ENCODE measurements around the gene FGF12.

FGF12 gene

GRCh38 chr3:192685801-192686200 lies 41.5 kb downstream of the FGF12 start:
- no peak for DNase-seq (ENCODE audit: low spot score)

- no peak for DNase-seq (ENCODE audit: low spot score)
Observed at GRCh38 chr3:192684151-192684550, 43.2 kb downstream of the FGF12 start.

GRCh38 chr3:192675958-192676649 lies 51.2 kb downstream of the FGF12 start:
- no peak for DNase-seq (ENCODE audit: low spot score)

- DNase-seq (ENCODE audit: low spot score), result no peak
Observed at GRCh38 chr3:192655628-192656027, 71.7 kb downstream of the FGF12 start.

- DNase-seq (ENCODE audit: low spot score), result no peak
Observed at GRCh38 chr3:192655040-192655439, 72.3 kb downstream of the FGF12 start.

GRCh38 chr3:192653862-192654261 lies 73.5 kb downstream of the FGF12 start:
- DNase-seq (ENCODE audit: low spot score), result no peak

GRCh38 chr3:192652727-192653126 lies 74.6 kb downstream of the FGF12 start:
- DNase-seq (ENCODE audit: low spot score), result no peak

- DNase-seq (ENCODE audit: low spot score), result no peak
Observed at GRCh38 chr3:192651836-192652512, 75.4 kb downstream of the FGF12 start.

- no peak for DNase-seq (ENCODE audit: low spot score)
Observed at GRCh38 chr3:192645437-192645836, 81.9 kb downstream of the FGF12 start.

- DNase-seq (ENCODE audit: low spot score), result no peak
Observed at GRCh38 chr3:192642651-192643050, 84.7 kb downstream of the FGF12 start.

- DNase-seq (ENCODE audit: low spot score), result no peak
Observed at GRCh38 chr3:192641919-192642318, 85.4 kb downstream of the FGF12 start.

- no peak for DNase-seq (ENCODE audit: low spot score)
Observed at GRCh38 chr3:192639987-192640386, 87.4 kb downstream of the FGF12 start.

- no peak for DNase-seq (ENCODE audit: low spot score)
Observed at GRCh38 chr3:192637803-192638202, 89.5 kb downstream of the FGF12 start.

GRCh38 chr3:192636517-192637444 lies 90.6 kb downstream of the FGF12 start:
- no peak for DNase-seq (ENCODE audit: low spot score)

- no peak for DNase-seq (ENCODE audit: low spot score)
Observed at GRCh38 chr3:192629429-192629828, 97.9 kb downstream of the FGF12 start.

GRCh38 chr3:192621909-192622308 lies 105.4 kb downstream of the FGF12 start:
- DNase-seq (ENCODE audit: low spot score), result no peak

GRCh38 chr3:192620275-192620674 lies 107.1 kb downstream of the FGF12 start:
- no peak for DNase-seq (ENCODE audit: low spot score)

- DNase-seq (ENCODE audit: low spot score), result no peak
Observed at GRCh38 chr3:192611411-192611810, 115.9 kb downstream of the FGF12 start.

- no peak for DNase-seq (ENCODE audit: low spot score)
Observed at GRCh38 chr3:192608726-192609600, 118.4 kb downstream of the FGF12 start.

GRCh38 chr3:192607798-192608197 lies 119.5 kb downstream of the FGF12 start:
- no peak for DNase-seq (ENCODE audit: low spot score)

- no peak for DNase-seq (ENCODE audit: low spot score)
Observed at GRCh38 chr3:192597913-192598312, 129.4 kb downstream of the FGF12 start.

GRCh38 chr3:192597506-192597905 lies 129.8 kb downstream of the FGF12 start:
- DNase-seq (ENCODE audit: low spot score), result no peak

Measured in left forelimb (tissue), 1 donor.